Urinary bladder (tissue), 4 donors: ENCODE data around the gene SORCS2. TPM values are rescaled to one million over a fixed set of nuclear protein-coding genes. Genes with fewer than 3 reads are reported as not detected.

Experiments
- DNase-seq: peaks from one replicate; pipeline ENCODE4 v3.0.0-alpha.2; 2015; ENCODE audit errors: extremely low spot score
- H3K27ac ChIP-seq: one replicate; pipeline ENCODE4 v1.5.1; 2013; ENCODE audit warnings: low read depth, mild to moderate bottlenecking, moderate library complexity
- H3K36me3 ChIP-seq: one replicate; pipeline ENCODE4 v1.6.1; 2013; ENCODE audit warnings: mild to moderate bottlenecking, moderate library complexity; ENCODE audit not compliant: insufficient read depth
- H3K4me1 ChIP-seq: one replicate; pipeline ENCODE4 v1.6.1; 2013; ENCODE audit warnings: mild to moderate bottlenecking, moderate library complexity; ENCODE audit not compliant: insufficient read depth
- H3K4me3 ChIP-seq: one replicate; pipeline ENCODE4 v1.5.1; 2013; ENCODE audit warnings: low read depth, low read length
- WGBS: extraction: QIAGEN DNeasy Blood & Tissue Kit; methylation state at CpG from one replicate; pipeline ENCODE4 v1.1.7; 2013; 5-methylcytosine and 5-hydroxymethylcytosine counted together
- polyA plus RNA-seq: library from polyadenylated mRNA; stranded (reverse); fragments of 200-250 nt; gene quantifications from one replicate; pipeline ENCODE4 v1.2.3, GENCODE V29; 2013
- total RNA-seq: library from RNA; depleted of rRNA; stranded (reverse); fragments of >200 nt; gene quantifications from one replicate; pipeline ENCODE4 v1.2.3, GENCODE V29; 2014
- donor health status: healthy with polysubstance abuse.
- donor health status: healthy.

Gene SORCS2
- total and polyA plus RNA-seq, 2 donors = 5.3 to 10.8 TPM

GRCh38 chr4:7312691-7313090 is 120.4 kb downstream of the SORCS2 start:
- H3K36me3 ChIP-seq = no peaks in the 10 kb centered on the region
- H3K4me3 ChIP-seq = no peak overlapping the region
- no peak overlapping the region for H3K27ac ChIP-seq
- H3K4me1 ChIP-seq = no peaks in the 10 kb centered on the region
- 92% methylated on average over 7 of the region's 7 CpGs for WGBS
- DNase-seq = no peak

- no peak for DNase-seq
- 61% methylated on average over 14 of the region's 14 CpGs for WGBS
- Histone ChIP-seq H3K4me3 (no peak overlapping the region), H3K4me1 (no peaks in the 10 kb centered on the region), H3K36me3 (no peaks in the 10 kb centered on the region), H3K27ac (no peak overlapping the region)
These were observed 121.0 kb downstream of the SORCS2 start for GRCh38 chr4:7313347-7313811.

GRCh38 chr4:7313991-7314390 is 121.7 kb downstream of the SORCS2 start:
- H3K27ac ChIP-seq = no peak overlapping the region
- WGBS = 89% methylated on average over 11 of the region's 11 CpGs
- DNase-seq = no peak
- H3K4me3 ChIP-seq = no peak overlapping the region
- no peaks in the 10 kb centered on the region for H3K4me1 ChIP-seq
- no peaks in the 10 kb centered on the region for H3K36me3 ChIP-seq

- Histone ChIP-seq H3K4me3 (no peak overlapping the region), H3K27ac (no peak overlapping the region), H3K36me3 (no peaks in the 10 kb centered on the region), H3K4me1 (no peaks in the 10 kb centered on the region)
- no peak for DNase-seq
- 83% methylated on average over 4 of the region's 4 CpGs for WGBS
These were observed 122.9 kb downstream of the SORCS2 start for GRCh38 chr4:7315286-7315685.

- WGBS = 96% methylated on average over 1 of the region's 1 CpG
- Histone ChIP-seq H3K36me3 (no peaks in the 10 kb centered on the region), H3K4me3 (no peak overlapping the region), H3K4me1 (no peaks in the 10 kb centered on the region), H3K27ac (no peak overlapping the region)
- no peak for DNase-seq
These were observed 123.6 kb downstream of the SORCS2 start for GRCh38 chr4:7315935-7316334.

GRCh38 chr4:7319024-7319423 is 126.7 kb downstream of the SORCS2 start:
- Histone ChIP-seq H3K4me3 (no peak overlapping the region), H3K36me3 (no peaks in the 10 kb centered on the region), H3K27ac (no peak overlapping the region), H3K4me1 (no peaks in the 10 kb centered on the region)
- WGBS = 69% methylated on average over 4 of the region's 4 CpGs
- no peak for DNase-seq

- DNase-seq = no peak
These were observed 128.0 kb downstream of the SORCS2 start for GRCh38 chr4:7320206-7320797.

GRCh38 chr4:7322166-7322991 is 130.0 kb downstream of the SORCS2 start:
- peak; percentile 48 for DNase-seq
- WGBS = 46% methylated on average over 18 of the region's 18 CpGs
- Histone ChIP-seq H3K4me3 (no peak overlapping the region), H3K27ac (no peak overlapping the region), H3K36me3 (no peaks in the 10 kb centered on the region), H3K4me1 (no peaks in the 10 kb centered on the region)

More at GRCh38 chr4:7320206-7320797, 128.0 kb downstream of the SORCS2 start:
- Histone ChIP-seq H3K4me3 (no peak overlapping the region), H3K36me3 (no peaks in the 10 kb centered on the region), H3K4me1 (no peaks in the 10 kb centered on the region), H3K27ac (no peak overlapping the region)
- 64% methylated on average over 5 of the region's 5 CpGs for WGBS

GRCh38 chr4:7323461-7323871 is 131.1 kb downstream of the SORCS2 start:
- DNase-seq = no peak

GRCh38 chr4:7323872-7324650 is 131.7 kb downstream of the SORCS2 start:
- H3K4me1 ChIP-seq = no peaks in the 10 kb centered on the region
- 84% methylated on average over 16 of the region's 16 CpGs for WGBS
- no peak for DNase-seq

More at GRCh38 chr4:7323461-7323871, 131.1 kb downstream of the SORCS2 start:
- no peak overlapping the region for H3K27ac ChIP-seq
- no peaks in the 10 kb centered on the region for H3K36me3 ChIP-seq
- H3K4me3 ChIP-seq = no peak overlapping the region
- no peaks in the 10 kb centered on the region for H3K4me1 ChIP-seq
- WGBS = 92% methylated on average over 5 of the region's 5 CpGs

GRCh38 chr4:7324651-7325121 is 132.3 kb downstream of the SORCS2 start:
- H3K4me1 ChIP-seq = no peaks in the 10 kb centered on the region
- H3K27ac ChIP-seq = no peak overlapping the region
- H3K36me3 ChIP-seq = no peaks in the 10 kb centered on the region
- DNase-seq = no peak
- 74% methylated on average over 13 of the region's 13 CpGs for WGBS
- H3K4me3 ChIP-seq = no peak overlapping the region

More at GRCh38 chr4:7323872-7324650, 131.7 kb downstream of the SORCS2 start:
- no peak overlapping the region for H3K27ac ChIP-seq
- no peak overlapping the region for H3K4me3 ChIP-seq
- H3K36me3 ChIP-seq = no peaks in the 10 kb centered on the region

- no peak for DNase-seq
- no peak overlapping the region for H3K27ac ChIP-seq
- H3K4me1 ChIP-seq = no peaks in the 10 kb centered on the region
- H3K4me3 ChIP-seq = no peak overlapping the region
- WGBS = 86% methylated on average over 13 of the region's 13 CpGs
- H3K36me3 ChIP-seq = no peaks in the 10 kb centered on the region
These were observed 133.2 kb downstream of the SORCS2 start for GRCh38 chr4:7325541-7325940.

GRCh38 chr4:7326306-7326692 is 134.0 kb downstream of the SORCS2 start:
- 91% methylated on average over 12 of the region's 12 CpGs for WGBS
- no peak overlapping the region for H3K4me3 ChIP-seq
- no peaks in the 10 kb centered on the region for H3K4me1 ChIP-seq
- H3K36me3 ChIP-seq = no peaks in the 10 kb centered on the region
- H3K27ac ChIP-seq = no peak overlapping the region
- DNase-seq = no peak
